Measurements from ENCODE around the gene SULT1A2. TPM values are rescaled to one million over a fixed set of nuclear protein-coding genes. Genes with fewer than 3 reads are reported as not detected.

The SULT1A2 gene
- total and polyA plus RNA-seq, 2 of the 4 experiments (the other 2 are of a cell fraction), result 0.09 TPM; not detected in 1

DNA sequence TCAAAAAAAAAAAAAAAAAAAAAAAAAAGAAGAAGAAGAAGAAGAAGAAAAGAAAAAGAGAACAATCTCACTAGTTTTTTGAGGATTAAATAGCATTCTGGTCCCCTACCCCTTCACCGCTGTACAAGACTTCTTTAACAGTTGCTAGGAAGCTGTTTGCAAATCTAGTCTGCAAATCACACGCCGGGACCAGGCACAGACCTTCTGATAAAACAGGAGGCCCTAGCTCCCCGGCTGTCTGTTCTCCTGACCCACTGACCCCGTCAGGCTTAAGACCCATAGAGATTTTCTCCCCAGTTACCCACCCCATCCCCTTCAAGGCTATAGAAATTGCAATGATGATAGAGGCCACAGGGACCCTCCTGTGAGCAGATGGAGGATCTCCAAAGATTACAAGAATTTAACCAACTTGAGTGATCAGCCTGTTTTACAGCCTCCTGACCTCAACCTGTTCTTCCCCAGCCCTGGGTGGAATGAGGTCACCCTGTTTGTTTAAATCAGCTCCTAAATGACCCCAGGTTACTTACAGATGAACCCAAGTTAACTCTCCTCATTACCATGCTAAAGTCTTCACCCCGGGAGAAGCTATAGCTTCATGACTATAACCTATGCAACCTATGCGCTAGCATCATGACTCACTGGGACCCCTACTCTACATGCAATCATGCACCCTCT, 24.8 kb upstream of the SULT1A2 start:
- DNase-seq, result no peak
- no peaks in the 10 kb centered on the region for H3K4me1 ChIP-seq (ENCODE audit: control insufficient read depth, insufficient read depth, low read length)
- ChIA-PET POLR2A (ENCODE audit: unreplicated experiment) (no interaction called here), CTCF (no interaction called here)
- intact Hi-C loops (cut with micrococcal nuclease) (no loop called here), dilution Hi-C loops (cut with HindIII; ENCODE audit: low sequenced_read_pairs, unreplicated experiment) (no loop called here), in situ Hi-C loops (cut with MboI; ENCODE audit: low sequenced_read_pairs) (no loop called here)
- H4K8ac ChIP-seq (ENCODE audit: low read depth in 2 of 2, low read length in 2 of 2), result no peak overlapping the region
- TF ChIP-seq MAZ (IDR thresholded peaks at IDR 0.05; ENCODE audit: borderline replicate concordance, low read depth, low read length) (no peak), RAD21 (IDR thresholded peaks at IDR 0.05; ENCODE audit: low read length) (no peak), USF2 (IDR thresholded peaks at IDR 0.05; ENCODE audit: low read depth, low read length) (no peak), MAFK (IDR thresholded peaks at IDR 0.05; ENCODE audit: low read depth, low read length) (no peak), SMC3 (IDR thresholded peaks at IDR 0.05; ENCODE audit: low read depth, low read length) (no peak), RCOR1 (IDR thresholded peaks at IDR 0.05; ENCODE audit: insufficient replicate concordance, low read length) (no peak), CEBPB (IDR thresholded peaks at IDR 0.05; ENCODE audit: low read depth, low read length) (no peak), POLR2A (IDR thresholded peaks at IDR 0.05; ENCODE audit: low read depth, low read length) (no peak), CHD1 (IDR thresholded peaks at IDR 0.05; ENCODE audit: low read depth, low read length) (no peak), MXI1 (IDR thresholded peaks at IDR 0.05; ENCODE audit: borderline replicate concordance, low read depth, low read length) (no peak), RFX5 (IDR thresholded peaks at IDR 0.05; ENCODE audit: low read depth, low read length) (no peak)
- TF ChIP-seq, protein P1, sequence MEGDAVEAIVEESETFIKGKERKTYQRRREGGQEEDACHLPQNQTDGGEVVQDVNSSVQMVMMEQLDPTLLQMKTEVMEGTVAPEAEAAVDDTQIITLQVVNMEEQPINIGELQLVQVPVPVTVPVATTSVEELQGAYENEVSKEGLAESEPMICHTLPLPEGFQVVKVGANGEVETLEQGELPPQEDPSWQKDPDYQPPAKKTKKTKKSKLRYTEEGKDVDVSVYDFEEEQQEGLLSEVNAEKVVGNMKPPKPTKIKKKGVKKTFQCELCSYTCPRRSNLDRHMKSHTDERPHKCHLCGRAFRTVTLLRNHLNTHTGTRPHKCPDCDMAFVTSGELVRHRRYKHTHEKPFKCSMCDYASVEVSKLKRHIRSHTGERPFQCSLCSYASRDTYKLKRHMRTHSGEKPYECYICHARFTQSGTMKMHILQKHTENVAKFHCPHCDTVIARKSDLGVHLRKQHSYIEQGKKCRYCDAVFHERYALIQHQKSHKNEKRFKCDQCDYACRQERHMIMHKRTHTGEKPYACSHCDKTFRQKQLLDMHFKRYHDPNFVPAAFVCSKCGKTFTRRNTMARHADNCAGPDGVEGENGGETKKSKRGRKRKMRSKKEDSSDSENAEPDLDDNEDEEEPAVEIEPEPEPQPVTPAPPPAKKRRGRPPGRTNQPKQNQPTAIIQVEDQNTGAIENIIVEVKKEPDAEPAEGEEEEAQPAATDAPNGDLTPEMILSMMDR (conservative IDR thresholded peaks at IDR 0.05; ENCODE audit: low read depth, low read length), result no peak
- H3K27me3 ChIP-seq (ENCODE audit: control insufficient read depth, insufficient read depth, low read length), result peaks cover 16% of the 10 kb centered on the region
- no peak overlapping the region for H3K4ac ChIP-seq (ENCODE audit: low read depth, low read length)
- H3K9me3 ChIP-seq (ENCODE audit: control insufficient read depth, insufficient read depth, low read length), result no peaks in the 10 kb centered on the region
- H3K9me1 ChIP-seq (ENCODE audit: insufficient read depth, low read length), result no peaks in the 10 kb centered on the region
- H3K18ac ChIP-seq (ENCODE audit: low read depth, low read length), result no peak overlapping the region
- H3K4me3 ChIP-seq (ENCODE audit: insufficient read depth, low read depth, low read length), result no peak overlapping the region
- no peak overlapping the region for H3K9ac ChIP-seq (ENCODE audit: low read depth, low read length)
- H4K20me1 ChIP-seq (ENCODE audit: insufficient read depth, low read length), result no peaks in the 10 kb centered on the region
- H2BK5ac ChIP-seq (ENCODE audit: low read depth, low read length, poor library complexity, severe bottlenecking), result no peak overlapping the region
- no peak for ATAC-seq (ENCODE audit: low read depth)
- 63% methylated on average over 2 of the region's 7 CpGs; no CpG with 5 or more reads in 1 of the 2 experiments for WGBS, 2 experiments (ENCODE audit: extremely low coverage in 2 of 2, insufficient read length in 1 of 2)
- no peak overlapping the region for H2BK15ac ChIP-seq (ENCODE audit: low read depth, low read length)
- H3K27ac ChIP-seq (ENCODE audit: insufficient read depth, low read length), result no peak overlapping the region
- H2AK5ac ChIP-seq (ENCODE audit: low read depth, low read length), result no peak overlapping the region
- H3K79me1 ChIP-seq (ENCODE audit: low read depth in 1 of 2, low read length in 2 of 2), result no peaks in the 10 kb centered on the region
- no TSS peak for BruUV-seq (replicated peaks)
- no peak overlapping the region for H2AK9ac ChIP-seq (replicated peaks; ENCODE audit: low read depth, low read length, poor library complexity)
- no peak overlapping the region for H4K5ac ChIP-seq (ENCODE audit: low read depth, low read length)
- H3K56ac ChIP-seq (ENCODE audit: extremely low read depth, insufficient read depth, low read length), result no peak overlapping the region
- no peak overlapping the region for H3K23ac ChIP-seq (ENCODE audit: low read depth, low read length)
- H2AFZ ChIP-seq (replicated peaks; ENCODE audit: low read length, poor library complexity), result no peak overlapping the region
- no peak overlapping the region for H2BK20ac ChIP-seq (ENCODE audit: low read depth, low read length)
- H2BK120ac ChIP-seq (ENCODE audit: low read depth, low read length), result no peak overlapping the region
- H3K14ac ChIP-seq (replicated peaks; ENCODE audit: low read depth, low read length), result no peak overlapping the region
- no peak overlapping the region for H4K91ac ChIP-seq (ENCODE audit: insufficient read depth, low read depth, low read length)
- no peaks in the 10 kb centered on the region for H3K36me3 ChIP-seq (ENCODE audit: control insufficient read depth, insufficient read depth, low read length)
- no peak overlapping the region for H3K4me2 ChIP-seq (ENCODE audit: low read depth, low read length)

All from IMR-90 (cell line).